ENCODE data around the gene C10orf105. TPM values are rescaled to one million over a fixed set of nuclear protein-coding genes. Genes with fewer than 3 reads are reported as not detected.

C10orf105 gene
- total and polyA plus RNA-seq, 2 of the 8 experiments (the other 6 are each of a cell fraction or from before 2014, with no cell fraction given), result 0.71 to 0.73 TPM

DNA sequence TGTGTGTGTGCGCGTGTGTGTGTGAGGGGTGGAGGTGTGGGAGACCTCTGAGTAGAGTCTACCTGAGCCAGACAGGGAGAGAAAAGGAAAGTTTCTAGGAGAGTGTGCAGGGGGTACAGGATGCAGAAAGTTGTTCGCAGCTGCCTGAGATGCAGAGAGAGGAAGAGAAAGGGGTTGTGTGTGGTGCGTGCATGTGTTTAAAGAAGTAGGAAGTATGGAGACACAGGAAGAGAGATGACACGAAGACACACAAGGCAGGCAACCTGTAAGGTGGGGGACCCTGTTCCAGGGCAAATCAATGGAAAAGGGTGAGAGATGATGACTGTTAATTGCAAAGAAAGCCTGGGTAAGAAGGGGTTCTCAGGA lies 52.2 kb downstream of the C10orf105 start:
- H3K23ac ChIP-seq (ENCODE audit: insufficient read length), result no peak overlapping the region
- no peak overlapping the region; the same call in 1 of the 2 replicates for H2AK5ac ChIP-seq (ENCODE audit: low read depth, low read length)
- H3K79me2 ChIP-seq (ENCODE audit: control insufficient read depth in 1 of 2, insufficient read depth in 2 of 2, low read length in 2 of 2), result no peaks in the 10 kb centered on the region
- H3K27me3 ChIP-seq (replicated peaks in 1 of 4; ENCODE audit: control insufficient read depth in 3 of 4, extremely low read depth in 1 of 4, insufficient read depth in 3 of 4, low read length in 3 of 4), result no peaks in the 10 kb centered on the region; a peak in 1 of 7 replicates
- no peak overlapping the region for H3K56ac ChIP-seq (replicated peaks; ENCODE audit: insufficient read length, low read depth, low read length)
- FAIRE-seq, result no peak
- no peak for DNase-seq (ENCODE audit: low read depth in 1 of 2, low spot score in 2 of 2)
- H2BK5ac ChIP-seq (ENCODE audit: low read depth, low read length), result no peak overlapping the region
- H3K79me1 ChIP-seq (ENCODE audit: low read depth, low read length), result no peaks in the 10 kb centered on the region
- WGBS, 2 experiments (ENCODE audit: extremely low coverage in 1 of 2, insufficient coverage in 1 of 2, insufficient read length in 1 of 2, insufficient replicate concordance in 2 of 2, low coverage in 1 of 2, low lambda C conversion rate in 2 of 2, missing lambda C conversion rate in 1 of 2), result 57% methylated on average over 5 of the region's 5 CpGs; no CpG with 5 or more reads in 1 of the 2 experiments
- CTCF ChIA-PET (ENCODE audit: partially characterized antibody), result interaction anchor here (0.6 to 2.0 kb wide), 6 partner anchors 9 to 350 kb away, joined by 3 to 9 read pairs (median 4); no protein-coding TSS in a partner anchor
- no peak overlapping the region for H3K4me2 ChIP-seq (ENCODE audit: insufficient read depth in 1 of 2, low read depth in 2 of 2, low read length in 2 of 2)
- no peak overlapping the region for H2AFZ ChIP-seq (ENCODE audit: low read length)
- H3K4ac ChIP-seq (replicated peaks; ENCODE audit: insufficient read length, low read depth, low read length), result no peak overlapping the region
- H2BK120ac ChIP-seq (replicated peaks; ENCODE audit: low read depth, low read length), result no peak overlapping the region
- no peak overlapping the region for H2BK20ac ChIP-seq (ENCODE audit: low read length)
- peaks cover 5 to 10% (median 7%) of the 10 kb centered on the region in 4 experiments for H3K4me1 ChIP-seq (replicated peaks in 1 of 4; ENCODE audit: control insufficient read depth in 3 of 4, insufficient read depth in 4 of 4, low read length in 3 of 4)
- H3K9ac ChIP-seq (replicated peaks in 1 of 4; ENCODE audit: extremely low read depth in 1 of 4, low read depth in 3 of 4, low read length in 3 of 4), result no peak overlapping the region
- no peak overlapping the region for H4K91ac ChIP-seq (replicated peaks; ENCODE audit: insufficient read length, low read length)
- H3K9me3 ChIP-seq (ENCODE audit: insufficient read depth in 2 of 2, low read depth in 1 of 2, low read length in 1 of 2), result no peaks in the 10 kb centered on the region
- no peaks in the 10 kb centered on the region for H3K36me3 ChIP-seq (ENCODE audit: control insufficient read depth in 2 of 4, insufficient read depth in 4 of 4, low read length in 3 of 4)
- H4K20me1 ChIP-seq (replicated peaks in 1 of 2; ENCODE audit: control insufficient read depth in 1 of 2, insufficient read depth in 2 of 2, low read length in 2 of 2), result no peaks in the 10 kb centered on the region
- no peak overlapping the region for H2BK12ac ChIP-seq (ENCODE audit: low read depth, low read length)
- H3K4me3 ChIP-seq (ENCODE audit: extremely low read depth in 1 of 4, insufficient read depth in 2 of 4, low read depth in 3 of 4, low read length in 4 of 4), result no peak overlapping the region
- H4K5ac ChIP-seq (ENCODE audit: insufficient read length, low read depth, low read length), result no peak overlapping the region
- H3K23me2 ChIP-seq (ENCODE audit: low read depth, low read length), result no peaks in the 10 kb centered on the region
- H4K8ac ChIP-seq (ENCODE audit: extremely low read depth, insufficient read depth, low read length), result no peak overlapping the region
- POLR2A ChIA-PET (ENCODE audit: partially characterized antibody), result interaction anchor here (0.6 kb wide), 1 partner anchor 29 kb away, joined by 3 read pairs; no protein-coding TSS in a partner anchor
- H3K18ac ChIP-seq (ENCODE audit: extremely low read depth, low read length), result no peak overlapping the region
- H2BK15ac ChIP-seq (ENCODE audit: low read length), result no peak overlapping the region
- no peak overlapping the region for H3K27ac ChIP-seq (ENCODE audit: low read depth, low read length)
- H3K14ac ChIP-seq (ENCODE audit: insufficient read length), result no peak overlapping the region
- TF ChIP-seq GABPA (IDR thresholded peaks at IDR 0.05; ENCODE audit: borderline replicate concordance, insufficient read depth, low read length) (no peak), POLR2AphosphoS5 (IDR thresholded peaks at IDR 0.05; ENCODE audit: low read depth, low read length) (no peak), CTBP2 (IDR thresholded peaks at IDR 0.05; ENCODE audit: borderline replicate concordance, insufficient read depth, insufficient read length, low read length) (no peak), RNF2 (IDR thresholded peaks at IDR 0.05; ENCODE audit: borderline replicate concordance, low read depth, low read length, missing control alignments, poor library complexity, severe bottlenecking) (no peak)
